GM12801 (cell line): ENCODE results near the gene SLC26A1.

ENCODE experiments used
- CTCF ChIP-seq: IDR thresholded peaks from one replicate; pipeline ENCODE4 v1.5.1; 2011; ENCODE audit warnings: control low read depth; ENCODE audit not compliant: insufficient read length; ENCODE audit errors: extremely low read depth

Gene SLC26A1

GRCh38 chr4:1003271-1004070 lies 10.3 kb upstream of the SLC26A1 start:
- TF ChIP-seq CTCF = no peak

GRCh38 chr4:1002631-1003251 lies 9.5 kb upstream of the SLC26A1 start:
- no peak for TF ChIP-seq CTCF

GRCh38 chr4:1002131-1002630 lies 9.0 kb upstream of the SLC26A1 start:
- no peak for TF ChIP-seq CTCF

- no peak for TF ChIP-seq CTCF
Measured at GRCh38 chr4:1001561-1002130, 8.4 kb upstream of the SLC26A1 start.

GRCh38 chr4:1000686-1001260 lies 7.6 kb upstream of the SLC26A1 start:
- TF ChIP-seq CTCF = no peak

GRCh38 chr4:999882-1000425 lies 6.8 kb upstream of the SLC26A1 start:
- TF ChIP-seq CTCF = no peak
